Right lobe of liver (tissue), 6 donors: ENCODE results near the gene TPGS2. TPM values are rescaled to one million over a fixed set of nuclear protein-coding genes. Genes with fewer than 3 reads are reported as not detected.

Source experiments
- ATAC-seq, 4 donors: fragments of 200-7000 bp; cut with Tn5 transposase; one replicate each; pipeline ENCODE4 v1.9.1; 2020; ENCODE audit warnings: mild to moderate bottlenecking in 4 of 4, moderate library complexity in 4 of 4
- DNase-seq, 3 donors: peaks; one replicate each; pipeline ENCODE4 v3.0.0-alpha.2; 2020
- H3K27ac ChIP-seq, 3 donors: fragments of 200-600 bp; one replicate each; pipeline ENCODE4 v1.8.0; 2022
- H3K27me3 ChIP-seq, 2 donors: fragments of 200-600 bp; one replicate each; pipeline ENCODE4 v1.8.0; 2022
- H3K36me3 ChIP-seq, 4 donors: fragments of 200-600 bp; sonication (generic) in 1 of 4; one replicate each; pipeline versions ENCODE4 v1.5.1 to v1.8.0; 2017 to 2022; ENCODE audit warnings: control low read depth in 1 of 4
- H3K4me1 ChIP-seq, 4 donors: fragments of 200-600 bp; sonication (generic) in 1 of 4; one replicate each; pipeline versions ENCODE4 v1.5.1 to v1.8.0; 2017 to 2022; ENCODE audit warnings: control low read depth in 1 of 4
- H3K4me3 ChIP-seq, 3 donors: fragments of 200-600 bp; one replicate each; pipeline ENCODE4 v1.8.0; 2022
- H3K9me3 ChIP-seq, 4 donors: fragments of 200-600 bp; sonication (generic) in 1 of 4; one replicate each; pipeline versions ENCODE4 v1.5.1 to v1.8.0; 2017 to 2022; ENCODE audit warnings: control low read depth in 1 of 4
- CTCF ChIP-seq, 4 donors: fragments of 200-600 bp in 3 of 4; fragments of 450-650 bp in 1 of 4; IDR thresholded peaks; one replicate each; pipeline versions ENCODE4 v1.5.1 to v1.8.0; 2016 to 2022; ENCODE audit warnings: antibody characterized with exemption in 4 of 4, mild to moderate bottlenecking in 2 of 4
- POLR2A ChIP-seq: fragments of 450-650 bp; IDR thresholded peaks from one replicate; pipeline ENCODE4 v1.6.1; 2017; ENCODE audit warnings: antibody characterized with exemption, mild to moderate bottlenecking
- WGBS: methylation state at CpG from one replicate; pipeline ENCODE4 v1.1.6; 2018; ENCODE audit warnings: low coverage, low lambda C conversion rate; ENCODE audit not compliant: insufficient coverage; ENCODE audit errors: missing lambda C conversion rate; 5-methylcytosine and 5-hydroxymethylcytosine counted together
- intact Hi-C, 2 donors: fragments of 100-400 bp; cut with DNase I; formaldehyde crosslinking; loops; one replicate each; pipeline versions ENCODE4 v1.11.2 to v1.14.1; 2022
- total RNA-seq, 6 experiments: library from RNA; depleted of rRNA in 2 of 6; stranded (reverse); fragments of >200 nt in 2 of 6; fragmentation: NEBNext Ultra II Directional in 3 of 6; extraction: Animal tissue kit (Norgen Biotek cat#: 25700) in 3 of 6; gene quantifications; one replicate each; pipeline versions ENCODE4 v1.1.0 to v1.2.4, GENCODE V29; 2016 to 2023
- donor health status: DM: no; HTN: yes; CAD: no.
- donor health status: DM: no; HTN: no; CAD: no.
- donor health status: DM: no; HTN: no; CAD: no.
- donor health status: DM: no; HTN: yes; CAD: no.
- donor health status: DM: no; HTN: yes; CAD: no.

TPGS2 gene
- total RNA-seq, 6 experiments from 2014 or later, result 14.0 to 56.2 (median 23.1) TPM

DNA sequence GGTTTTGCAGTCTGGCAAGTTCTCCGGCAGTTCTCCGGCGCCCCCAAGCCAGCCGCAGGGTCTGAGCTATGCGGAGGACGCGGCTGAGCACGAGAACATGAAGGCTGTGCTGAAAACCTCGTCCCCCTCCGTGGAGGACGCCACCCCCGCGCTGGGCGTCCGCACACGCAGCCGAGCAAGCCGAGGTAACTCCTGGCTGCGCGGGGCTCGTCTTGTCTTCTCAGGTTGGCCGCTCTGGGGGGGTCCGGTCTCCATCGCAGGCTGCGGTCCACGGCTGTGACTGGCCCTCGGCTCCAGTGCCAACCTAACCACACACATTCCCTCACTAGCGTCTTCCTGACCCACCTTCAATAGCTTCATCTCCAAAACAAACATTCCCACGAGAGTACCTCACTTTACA lies 68.2 kb downstream of the TPGS2 start:
- Histone ChIP-seq H3K4me3 (no peak overlapping the region), H3K4me1 (no peaks in the 10 kb centered on the region), H3K36me3 (no peaks in the 10 kb centered on the region), H3K27ac (no peak overlapping the region), H3K9me3 (no peaks in the 10 kb centered on the region), H3K27me3 (no peaks in the 10 kb centered on the region)
- intact Hi-C loops, result no loop called here
- WGBS, result 96% methylated on average over 4 of the region's 29 CpGs
- ATAC-seq, result no peak
- no peak for DNase-seq
- TF ChIP-seq CTCF (IDR thresholded peaks at IDR 0.05) (no peak), POLR2A (no peak)

- intact Hi-C loops, result loop anchor here in 1 of 2 donors (10.0 kb wide), 1 partner anchor 54 kb away; no protein-coding TSS in a partner anchor
- no peak for TF ChIP-seq POLR2A
- TF ChIP-seq CTCF (IDR thresholded peaks at IDR 0.05), result no peak
- WGBS, result 45% methylated on average over 4 of the region's 6 CpGs
- ATAC-seq (no peak), DNase-seq (no peak)
- no peak overlapping the region for H3K27ac ChIP-seq
- no peaks in the 10 kb centered on the region for H3K9me3 ChIP-seq
- no peaks in the 10 kb centered on the region for H3K4me1 ChIP-seq
- H3K36me3 ChIP-seq, result no peaks in the 10 kb centered on the region
- no peak overlapping the region for H3K4me3 ChIP-seq
- H3K27me3 ChIP-seq, result no peaks in the 10 kb centered on the region
Measured at GRCh38 chr18:36759167-36759776, 69.5 kb downstream of the TPGS2 start.

DNA sequence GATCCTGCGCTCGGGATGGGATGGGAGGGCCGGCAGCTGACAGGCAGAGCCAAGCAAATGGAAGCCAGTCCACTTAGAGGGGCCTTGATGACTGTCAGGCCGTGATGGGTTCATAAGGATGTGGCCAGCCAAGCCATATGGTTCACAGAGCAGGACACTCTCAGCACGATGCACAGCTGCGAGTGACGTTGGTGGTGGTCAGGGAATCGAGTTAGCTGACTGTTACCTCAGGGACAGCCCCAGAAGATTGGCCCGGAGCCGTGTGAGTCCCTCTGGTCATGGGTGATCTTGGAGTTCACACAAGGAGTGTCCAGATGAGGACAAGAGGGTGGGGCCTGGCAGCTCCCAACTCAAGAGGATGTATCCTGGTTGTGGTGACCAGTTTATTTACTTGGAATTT lies 70.2 kb downstream of the TPGS2 start:
- TF ChIP-seq POLR2A, result no peak
- TF ChIP-seq CTCF (IDR thresholded peaks at IDR 0.05), result no peak
- no peak overlapping the region for H3K27ac ChIP-seq
- no peaks in the 10 kb centered on the region for H3K9me3 ChIP-seq
- H3K27me3 ChIP-seq, result no peaks in the 10 kb centered on the region
- ATAC-seq (no peak), DNase-seq (no peak)
- no peak overlapping the region for H3K4me3 ChIP-seq
- H3K4me1 ChIP-seq, result no peaks in the 10 kb centered on the region
- intact Hi-C loops, result loop anchor here in 1 of 2 donors (10.0 kb wide), 1 partner anchor 54 kb away; no protein-coding TSS in a partner anchor
- 0% methylated on average over 2 of the region's 10 CpGs for WGBS
- no peaks in the 10 kb centered on the region for H3K36me3 ChIP-seq

GRCh38 chr18:36757991-36758390 lies 70.8 kb downstream of the TPGS2 start:
- no peaks in the 10 kb centered on the region for H3K4me1 ChIP-seq
- ATAC-seq (no peak), DNase-seq (no peak)
- intact Hi-C loops, result loop anchor here in 1 of 2 donors (10.0 kb wide), 1 partner anchor 53 kb away; no protein-coding TSS in a partner anchor
- H3K27ac ChIP-seq, result no peak overlapping the region
- H3K9me3 ChIP-seq, result no peaks in the 10 kb centered on the region
- WGBS, result 67% methylated on average over 3 of the region's 3 CpGs
- H3K36me3 ChIP-seq, result no peaks in the 10 kb centered on the region
- H3K27me3 ChIP-seq, result no peaks in the 10 kb centered on the region
- TF ChIP-seq POLR2A, result no peak
- TF ChIP-seq CTCF (IDR thresholded peaks at IDR 0.05), result no peak
- no peak overlapping the region for H3K4me3 ChIP-seq
